Measurements from ENCODE around the gene ZCCHC17. TPM values are rescaled to one million over a fixed set of nuclear protein-coding genes. Genes with fewer than 3 reads are reported as not detected.
"Not testable (repeated sequence)": the region's sequence is repeated elsewhere in the genome, so short reads cannot be mapped to it uniquely, and the experiment has no call there.

Gene ZCCHC17
- total RNA-seq, 1 experiment from 2014 or later: 24.1 TPM

- H3K4me1 Mint-ChIP-seq (ENCODE audit: low read depth, unreplicated experiment): peaks cover 2% of the 10 kb centered on the region
- ChIA-PET CTCF (no interaction called here), POLR2A (no interaction called here)
- H3K4me1 ChIP-seq: no peaks in the 10 kb centered on the region
- H3K9me3 ChIP-seq: no peaks in the 10 kb centered on the region
- H3K9me3 Mint-ChIP-seq (ENCODE audit: unreplicated experiment): no peaks in the 10 kb centered on the region
- no peak overlapping the region for H3K4me3 ChIP-seq (ENCODE audit: low read depth, low read length)
- no peak overlapping the region for H3K27ac Mint-ChIP-seq (ENCODE audit: unreplicated experiment)
- H3K36me3 ChIP-seq (ENCODE audit: control insufficient read depth, insufficient read depth, low read length): no peaks in the 10 kb centered on the region; the same call in 1 of the 2 replicates
- no peak for DNase-seq
- H3K27me3 ChIP-seq (replicated peaks; ENCODE audit: control insufficient read depth, insufficient read depth, low read length): no peaks in the 10 kb centered on the region
- intact Hi-C loops (cut with micrococcal nuclease; ENCODE audit: unreplicated experiment): no loop called here
- TF ChIP-seq CTCF (IDR thresholded peaks at IDR 0.05; ENCODE audit: insufficient read depth in 1 of 2, low read depth in 1 of 2, low read length in 1 of 2, severe bottlenecking in 1 of 2, unreplicated experiment in 1 of 2): no peak
- no TSS peak for BruUV-seq (replicated peaks)
- H3K36me3 Mint-ChIP-seq (ENCODE audit: insufficient read depth, unreplicated experiment): peaks cover 57% of the 10 kb centered on the region
- H3K27me3 Mint-ChIP-seq (ENCODE audit: insufficient read depth, unreplicated experiment): no peaks in the 10 kb centered on the region
- H3K4me3 Mint-ChIP-seq (ENCODE audit: unreplicated experiment): no peak overlapping the region
These were observed 23.2 kb upstream of the ZCCHC17 start for GRCh38 chr1:31273619-31274018.

GRCh38 chr1:31282426-31282825 is 14.4 kb upstream of the ZCCHC17 start:
- CTCF ChIA-PET; H3K36me3 ChIP-seq (ENCODE audit: control insufficient read depth, insufficient read depth, low read length); H3K4me1 ChIP-seq; H3K9me3 Mint-ChIP-seq (ENCODE audit: unreplicated experiment); intact Hi-C loops (cut with micrococcal nuclease; ENCODE audit: unreplicated experiment); H3K9me3 ChIP-seq; DNase-seq; H3K27me3 Mint-ChIP-seq (ENCODE audit: insufficient read depth, unreplicated experiment); H3K27me3 ChIP-seq (replicated peaks; ENCODE audit: control insufficient read depth, insufficient read depth, low read length); POLR2A ChIA-PET; H3K4me3 ChIP-seq (ENCODE audit: low read depth, low read length); BruUV-seq (replicated peaks); H3K27ac Mint-ChIP-seq (ENCODE audit: unreplicated experiment); H3K4me1 Mint-ChIP-seq (ENCODE audit: low read depth, unreplicated experiment); H3K4me3 Mint-ChIP-seq (ENCODE audit: unreplicated experiment): not testable (repeated sequence)
- peaks cover 66% of the 10 kb centered on the region for H3K36me3 Mint-ChIP-seq (ENCODE audit: insufficient read depth, unreplicated experiment)

- H3K27me3 ChIP-seq (replicated peaks; ENCODE audit: control insufficient read depth, insufficient read depth, low read length); H3K4me3 Mint-ChIP-seq (ENCODE audit: unreplicated experiment); H3K4me1 ChIP-seq; intact Hi-C loops (cut with micrococcal nuclease; ENCODE audit: unreplicated experiment); H3K36me3 ChIP-seq (ENCODE audit: control insufficient read depth, insufficient read depth, low read length); CTCF ChIA-PET; H3K27ac Mint-ChIP-seq (ENCODE audit: unreplicated experiment); H3K27me3 Mint-ChIP-seq (ENCODE audit: insufficient read depth, unreplicated experiment); H3K4me3 ChIP-seq (ENCODE audit: low read depth, low read length); H3K4me1 Mint-ChIP-seq (ENCODE audit: low read depth, unreplicated experiment); H3K9me3 Mint-ChIP-seq (ENCODE audit: unreplicated experiment); H3K9me3 ChIP-seq; BruUV-seq (replicated peaks); DNase-seq: not testable (repeated sequence)
- POLR2A ChIA-PET: interaction anchor here (0.7 kb wide), 1 partner anchor 90 kb away, joined by 3 read pairs; no protein-coding TSS in a partner anchor
- H3K36me3 Mint-ChIP-seq (ENCODE audit: insufficient read depth, unreplicated experiment): peaks cover 56% of the 10 kb centered on the region
These were observed 9.0 kb upstream of the ZCCHC17 start for GRCh38 chr1:31287791-31288190.

DNA sequence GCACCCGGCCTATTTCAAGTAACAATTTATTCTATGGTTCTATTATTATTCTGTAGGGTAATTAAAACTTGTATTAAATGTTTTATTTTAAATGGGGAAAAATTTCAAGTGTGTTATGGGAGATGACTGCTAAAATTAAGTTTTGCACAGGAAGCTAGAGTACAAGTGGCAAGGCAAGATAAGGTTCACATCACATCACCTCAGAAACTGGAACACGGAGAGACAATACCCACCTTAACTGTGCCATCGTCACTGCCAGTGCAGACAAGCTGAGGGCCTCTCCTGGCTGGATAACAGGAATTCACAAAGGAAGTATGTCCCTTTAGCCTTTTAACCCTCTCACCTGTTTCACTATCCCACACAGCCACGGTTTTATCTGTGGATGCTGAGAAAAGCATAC is 7.8 kb upstream of the ZCCHC17 start:
- POLR2A ChIA-PET: interaction anchor here (0.7 kb wide), 2 partner anchors 45 to 99 kb away, joined by 3 to 7 read pairs; no protein-coding TSS in a partner anchor
- H3K36me3 ChIP-seq (ENCODE audit: control insufficient read depth, insufficient read depth, low read length): no peaks in the 10 kb centered on the region
- Mint-ChIP-seq H3K9me3 (ENCODE audit: unreplicated experiment) (no peaks in the 10 kb centered on the region), H3K4me1 (ENCODE audit: low read depth, unreplicated experiment) (no peaks in the 10 kb centered on the region), H3K4me3 (ENCODE audit: unreplicated experiment) (no peak overlapping the region), H3K36me3 (ENCODE audit: insufficient read depth, unreplicated experiment) (peaks cover 55% of the 10 kb centered on the region), H3K27ac (ENCODE audit: unreplicated experiment) (no peak overlapping the region), H3K27me3 (ENCODE audit: insufficient read depth, unreplicated experiment) (no peaks in the 10 kb centered on the region)
- no peaks in the 10 kb centered on the region for H3K27me3 ChIP-seq (replicated peaks; ENCODE audit: control insufficient read depth, insufficient read depth, low read length)
- TF ChIP-seq CTCF (IDR thresholded peaks at IDR 0.05; ENCODE audit: insufficient read depth in 1 of 2, low read depth in 1 of 2, low read length in 1 of 2, severe bottlenecking in 1 of 2, unreplicated experiment in 1 of 2): no peak
- H3K4me1 ChIP-seq: no peaks in the 10 kb centered on the region
- no TSS peak for BruUV-seq (replicated peaks)
- no peak overlapping the region for H3K4me3 ChIP-seq (ENCODE audit: low read depth, low read length)
- no peak for DNase-seq
- CTCF ChIA-PET: no interaction called here
- intact Hi-C loops (cut with micrococcal nuclease; ENCODE audit: unreplicated experiment): no loop called here
- no peaks in the 10 kb centered on the region for H3K9me3 ChIP-seq

Measured in Caco-2 (cell line).